Kidney epithelial cell (primary cell): Measurements from ENCODE around the gene MORF4L2. TPM values are rescaled to one million over a fixed set of nuclear protein-coding genes. Genes with fewer than 3 reads are reported as not detected.
A peak's percentile ranks its signal among the peaks of the same experiment; 100 is the strongest.

Experiments
- DNase-seq: peaks from one replicate; pipeline ENCODE4 v3.0.0-alpha.2; 2010; ENCODE audit warnings: low read depth
- H3K27me3 ChIP-seq: 2 replicates; pipeline ENCODE4 v1.6.0; 2011; ENCODE audit warnings: low read length; ENCODE audit not compliant: control insufficient read depth, insufficient read depth
- H3K36me3 ChIP-seq: 2 replicates; pipeline ENCODE4 v1.5.1; 2011; ENCODE audit warnings: low read length; ENCODE audit not compliant: control insufficient read depth, insufficient read depth
- H3K4me3 ChIP-seq: 2 replicates; pipeline ENCODE4 v1.5.1; 2011; ENCODE audit warnings: low read depth, mild to moderate bottlenecking, control low read depth, low read length
- CTCF ChIP-seq: IDR thresholded peaks from 2 replicates; pipeline ENCODE4 v1.5.1; 2011; ENCODE audit warnings: mild to moderate bottlenecking, moderate library complexity, low read length, control low read depth, inconsistent platforms; ENCODE audit not compliant: insufficient read depth, poor library complexity, severe bottlenecking
- total RNA-seq: library from RNA; depleted of rRNA; stranded (reverse); fragments of >200 nt; gene quantifications from 2 replicates; pipeline ENCODE4 v1.2.3, GENCODE V29; 2015

Gene MORF4L2
- total RNA-seq, 1 donor from 2014 or later, result 373 TPM

- no peak for TF ChIP-seq CTCF
- H3K36me3 ChIP-seq, result no peaks in the 10 kb centered on the region
- H3K27me3 ChIP-seq, result no peaks in the 10 kb centered on the region
- no peak for DNase-seq
- no peak within 1 kb of the TSS for H3K4me3 ChIP-seq
These were observed 24.1 kb upstream of the MORF4L2 start, which contains the start of gene TMEM31 for GRCh38 chrX:103710609-103711008. TSS of gene TMEM31 (plus strand) at chrX:103710909. CDS start at chrX:103712259, 1,350 bp downstream.

DNA sequence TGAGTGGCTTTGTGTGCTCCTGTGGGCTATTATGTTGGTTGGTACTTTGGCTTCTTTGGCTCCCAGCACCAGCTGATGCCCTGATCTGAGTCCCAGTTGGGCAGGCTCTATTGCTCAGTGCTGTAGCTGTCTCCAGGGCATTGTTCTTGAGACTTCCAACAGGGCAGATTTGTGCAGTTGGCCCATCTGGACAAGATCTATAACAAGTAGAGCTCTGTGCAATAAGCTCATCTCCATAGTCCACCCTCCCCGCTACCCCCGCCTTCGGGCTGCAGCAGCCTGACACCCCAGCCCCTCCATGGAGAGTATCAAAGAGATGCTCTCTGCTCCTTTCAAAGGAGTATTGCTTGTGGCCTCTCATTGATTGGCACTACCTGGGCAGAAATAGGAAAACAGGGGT, 18.4 kb upstream of the MORF4L2 start:
- TF ChIP-seq CTCF, result no peak
- Histone ChIP-seq H3K36me3 (no peaks in the 10 kb centered on the region), H3K4me3 (no peak overlapping the region), H3K27me3 (peaks cover 7% of the 10 kb centered on the region)
- DNase-seq, result no peak

GRCh38 chrX:103699243-103699642, 12.7 kb upstream of the MORF4L2 start:
- Histone ChIP-seq H3K36me3 (no peaks in the 10 kb centered on the region), H3K27me3 (peaks cover 2% of the 10 kb centered on the region), H3K4me3 (no peak overlapping the region)
- no peak for DNase-seq
- no peak for TF ChIP-seq CTCF

GRCh38 chrX:103697687-103698086, 11.2 kb upstream of the MORF4L2 start:
- H3K27me3 ChIP-seq, result no peaks in the 10 kb centered on the region
- TF ChIP-seq CTCF, result no peak
- H3K36me3 ChIP-seq, result no peaks in the 10 kb centered on the region
- no peak for DNase-seq
- no peak overlapping the region for H3K4me3 ChIP-seq

GRCh38 chrX:103691059-103691458, 4.6 kb upstream of the MORF4L2 start:
- H3K4me3 ChIP-seq, result no peak overlapping the region
- no peak for TF ChIP-seq CTCF
- H3K36me3 ChIP-seq, result no peaks in the 10 kb centered on the region
- no peak for DNase-seq
- H3K27me3 ChIP-seq, result no peaks in the 10 kb centered on the region

DNA sequence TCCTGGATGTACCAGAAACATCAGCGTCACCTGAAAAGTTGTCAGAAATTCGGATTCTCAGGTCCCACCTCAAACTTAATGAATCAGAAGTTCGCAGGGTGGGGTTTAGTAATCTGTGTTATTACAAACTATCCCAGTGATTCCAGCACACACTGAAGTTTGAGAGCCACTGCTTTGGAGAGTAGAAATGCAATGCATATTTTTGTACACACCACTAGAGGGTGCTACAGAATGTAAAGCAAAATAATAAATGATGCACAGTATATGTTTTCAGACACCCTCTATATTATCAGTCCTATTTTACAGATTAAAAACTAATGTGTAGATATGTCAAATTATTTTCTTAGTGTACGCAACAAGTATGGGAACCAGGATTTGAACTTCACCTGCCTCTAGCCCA, 2.4 kb upstream of the MORF4L2 start:
- Histone ChIP-seq H3K27me3 (no peaks in the 10 kb centered on the region), H3K4me3 (no peak overlapping the region), H3K36me3 (no peaks in the 10 kb centered on the region)
- peak; percentile 47 for TF ChIP-seq CTCF
- no peak for DNase-seq
